Skeletal muscle tissue (tissue), 4 donors: ENCODE data around the gene CCT7. TPM values are rescaled to one million over a fixed set of nuclear protein-coding genes. Genes with fewer than 3 reads are reported as not detected.

Experiments
- H3K27ac ChIP-seq: one replicate; pipeline ENCODE4 v1.7.0; 2013; ENCODE audit warnings: mild to moderate bottlenecking, low read depth, low read length, inconsistent platforms
- H3K27me3 ChIP-seq, 3 donors: one replicate each; pipeline ENCODE4 v1.7.0; 2013; ENCODE audit warnings: low read length in 3 of 3; ENCODE audit not compliant: control insufficient read depth in 3 of 3, insufficient read depth in 3 of 3
- H3K36me3 ChIP-seq, 3 donors: one replicate each; pipeline ENCODE4 v1.7.0; 2013; ENCODE audit warnings: low read length in 3 of 3; ENCODE audit not compliant: control insufficient read depth in 3 of 3, insufficient read depth in 3 of 3
- H3K4me1 ChIP-seq, 3 donors: one replicate each; pipeline ENCODE4 v1.7.0; 2013; ENCODE audit warnings: low read length in 3 of 3, mild to moderate bottlenecking in 3 of 3; ENCODE audit not compliant: control insufficient read depth in 3 of 3, insufficient read depth in 3 of 3
- H3K4me3 ChIP-seq, 3 donors: one replicate each; pipeline ENCODE4 v1.7.0; 2013; ENCODE audit warnings: low read length in 3 of 3
- H3K9ac ChIP-seq, 3 donors: one replicate each; pipeline ENCODE4 v1.7.0; 2013; ENCODE audit warnings: low read length in 3 of 3, mild to moderate bottlenecking in 3 of 3, moderate library complexity in 2 of 3, low read depth in 1 of 3
- H3K9me3 ChIP-seq, 3 donors: one replicate each; pipeline ENCODE4 v1.7.0; 2013; ENCODE audit warnings: low read length in 3 of 3; ENCODE audit not compliant: control insufficient read depth in 3 of 3
- total RNA-seq: library from RNA; depleted of rRNA; stranded (reverse); fragments of >200 nt; gene quantifications from one replicate; pipeline ENCODE4 v1.2.3, GENCODE V29; 2014
- donor health status: Osteomylitis.

Gene CCT7
- total RNA-seq, 1 donor from 2014 or later: 205 TPM

GRCh38 chr2:73266061-73266901, 32.2 kb downstream of the CCT7 start:
- no peak overlapping the region for H3K27ac ChIP-seq
- no peak overlapping the region for H3K9ac ChIP-seq
- H3K4me3 ChIP-seq: no peak overlapping the region
- peaks cover 0 to 9% (median 4%) of the 10 kb centered on the region in 3 donors for H3K4me1 ChIP-seq
- H3K9me3 ChIP-seq: no peaks in the 10 kb centered on the region
- peaks cover 39 to 58% (median 45%) of the 10 kb centered on the region in 3 donors for H3K27me3 ChIP-seq
- H3K36me3 ChIP-seq: no peaks in the 10 kb centered on the region

- Histone ChIP-seq H3K9me3 (no peaks in the 10 kb centered on the region), H3K4me3 (no peak overlapping the region), H3K27me3 (peaks cover 39 to 60% (median 45%) of the 10 kb centered on the region in 3 donors), H3K4me1 (peaks cover 0 to 9% (median 4%) of the 10 kb centered on the region in 3 donors), H3K27ac (no peak overlapping the region), H3K9ac (no peak overlapping the region), H3K36me3 (no peaks in the 10 kb centered on the region)
Measured at GRCh38 chr2:73267008-73267407, 32.9 kb downstream of the CCT7 start.

GRCh38 chr2:73268366-73268829, 34.3 kb downstream of the CCT7 start:
- Histone ChIP-seq H3K4me1 (peaks cover 0 to 9% (median 4%) of the 10 kb centered on the region in 3 donors), H3K9ac (no peak overlapping the region), H3K36me3 (no peaks in the 10 kb centered on the region), H3K4me3 (peak overlapping the region in 2 of 3 donors; percentile 14 to 29), H3K9me3 (no peaks in the 10 kb centered on the region), H3K27me3 (peaks cover 39 to 65% (median 45%) of the 10 kb centered on the region in 3 donors), H3K27ac (no peak overlapping the region)

- H3K9ac ChIP-seq: no peak overlapping the region
- no peak overlapping the region for H3K27ac ChIP-seq
- H3K4me1 ChIP-seq: peaks cover 0 to 9% (median 4%) of the 10 kb centered on the region in 3 donors
- no peaks in the 10 kb centered on the region for H3K9me3 ChIP-seq
- H3K27me3 ChIP-seq: peaks cover 39 to 62% (median 45%) of the 10 kb centered on the region in 3 donors
- peak overlapping the region in 2 of 3 donors; percentile 29 to 36 for H3K4me3 ChIP-seq
- H3K36me3 ChIP-seq: no peaks in the 10 kb centered on the region
Measured at GRCh38 chr2:73268830-73269685, 35.0 kb downstream of the CCT7 start.

- no peak overlapping the region for H3K4me3 ChIP-seq
- H3K36me3 ChIP-seq: no peaks in the 10 kb centered on the region
- peaks cover 0 to 9% (median 4%) of the 10 kb centered on the region in 3 donors for H3K4me1 ChIP-seq
- H3K9me3 ChIP-seq: no peaks in the 10 kb centered on the region
- peaks cover 39 to 62% (median 45%) of the 10 kb centered on the region in 3 donors for H3K27me3 ChIP-seq
- H3K9ac ChIP-seq: no peak overlapping the region
- H3K27ac ChIP-seq: no peak overlapping the region
Measured at GRCh38 chr2:73269686-73270465, 35.8 kb downstream of the CCT7 start.

- H3K4me3 ChIP-seq: no peak overlapping the region
- H3K9me3 ChIP-seq: no peaks in the 10 kb centered on the region
- no peaks in the 10 kb centered on the region for H3K36me3 ChIP-seq
- peaks cover 25 to 46% (median 33%) of the 10 kb centered on the region in 3 donors for H3K27me3 ChIP-seq
- H3K27ac ChIP-seq: no peak overlapping the region
- no peak overlapping the region for H3K9ac ChIP-seq
- peaks cover 0 to 9% (median 4%) of the 10 kb centered on the region in 3 donors for H3K4me1 ChIP-seq
Measured at GRCh38 chr2:73272270-73272669, 38.2 kb downstream of the CCT7 start.

- H3K36me3 ChIP-seq: no peaks in the 10 kb centered on the region
- peaks cover 10 to 15% (median 11%) of the 10 kb centered on the region in 3 donors for H3K27me3 ChIP-seq
- no peak overlapping the region for H3K4me3 ChIP-seq
- H3K27ac ChIP-seq: no peak overlapping the region
- H3K9ac ChIP-seq: no peak overlapping the region
- no peaks in the 10 kb centered on the region for H3K9me3 ChIP-seq
- H3K4me1 ChIP-seq: peaks cover 2 to 5% (median 4%) of the 10 kb centered on the region in 3 donors
Measured at GRCh38 chr2:73279852-73280251, 45.7 kb downstream of the CCT7 start.

GRCh38 chr2:73281244-73281643, 47.1 kb downstream of the CCT7 start:
- Histone ChIP-seq H3K9me3 (no peaks in the 10 kb centered on the region), H3K9ac (no peak overlapping the region), H3K4me1 (peaks cover 4 to 9% (median 6%) of the 10 kb centered on the region in 3 donors), H3K36me3 (no peaks in the 10 kb centered on the region), H3K4me3 (no peak overlapping the region), H3K27ac (no peak overlapping the region), H3K27me3 (peaks cover 22 to 27% (median 22%) of the 10 kb centered on the region in 3 donors)

GRCh38 chr2:73282924-73283544, 48.9 kb downstream of the CCT7 start:
- Histone ChIP-seq H3K4me1 (peaks cover 4 to 9% (median 6%) of the 10 kb centered on the region in 3 donors), H3K9me3 (no peaks in the 10 kb centered on the region), H3K4me3 (peak overlapping the region in 1 of 3 donors; percentile 52), H3K27me3 (peaks cover 34 to 38% (median 34%) of the 10 kb centered on the region in 3 donors), H3K36me3 (no peaks in the 10 kb centered on the region), H3K27ac (no peak overlapping the region), H3K9ac (no peak overlapping the region)
